Transverse colon (tissue), 4 donors: Measurements from ENCODE around the gene NCBP3. TPM values are rescaled to one million over a fixed set of nuclear protein-coding genes. Genes with fewer than 3 reads are reported as not detected.

Source experiments
- DNase-seq: peaks from one replicate; pipeline ENCODE4 v3.0.0-alpha.2; 2019
- H3K27ac ChIP-seq, 4 donors: fragments of 200-600 bp; sonication (generic); 2 replicates each; pipeline ENCODE4 v1.5.1; 2016 to 2018; ENCODE audit warnings: inconsistent platforms in 4 of 4
- H3K27me3 ChIP-seq: fragments of 200-600 bp; sonication (generic); 2 replicates; pipeline ENCODE4 v1.5.1; 2017; ENCODE audit warnings: inconsistent platforms
- H3K36me3 ChIP-seq, 4 donors: fragments of 200-600 bp; sonication (generic); 2 replicates each; pipeline ENCODE4 v1.5.1; 2017 to 2019; ENCODE audit warnings: inconsistent platforms in 4 of 4
- H3K4me1 ChIP-seq, 4 donors: fragments of 200-600 bp; sonication (generic); 2 replicates each; pipeline ENCODE4 v1.5.1; 2017 to 2020; ENCODE audit warnings: inconsistent platforms in 4 of 4
- H3K4me3 ChIP-seq, 4 donors: fragments of 200-600 bp; sonication (generic); 1 replicate in 1 of 4; 2 replicates in 3 of 4; pipeline versions ENCODE4 v1.5.1 to v1.6.1; 2017 to 2019; ENCODE audit warnings: inconsistent platforms in 4 of 4
- H3K9me3 ChIP-seq, 2 donors: fragments of 200-600 bp; sonication (generic); 2 replicates each; pipeline ENCODE4 v1.5.1; 2017 to 2019; ENCODE audit warnings: inconsistent platforms in 2 of 2
- CTCF ChIP-seq, 5 experiments: fragments of 200-600 bp in 3 of 5; fragments of 450-650 bp in 2 of 5; sonication (generic) in 3 of 5; IDR thresholded peaks; 1 replicate in 2 of 5; 2 replicates in 3 of 5; pipeline ENCODE4 v1.5.1; 2016 to 2017; ENCODE audit warnings: antibody characterized with exemption in 5 of 5, inconsistent platforms in 3 of 5, mild to moderate bottlenecking in 2 of 5, moderate library complexity in 1 of 5
- EP300 ChIP-seq: sonication (generic); formaldehyde crosslinking; IDR thresholded peaks from one replicate; pipeline ENCODE4 v1.6.1; 2017; ENCODE audit warnings: antibody characterized with exemption, low read depth
- POLR2A ChIP-seq: fragments of 450-650 bp; IDR thresholded peaks from one replicate; pipeline ENCODE4 v1.6.1; 2016; ENCODE audit warnings: antibody characterized with exemption, mild to moderate bottlenecking, moderate library complexity
- POLR2AphosphoS5 ChIP-seq, 3 donors: sonication (generic); formaldehyde crosslinking; IDR thresholded peaks; one replicate each; pipeline ENCODE4 v1.6.1; 2016; ENCODE audit warnings: antibody characterized with exemption in 3 of 3
- WGBS, 2 donors: methylation state at CpG; one replicate each; pipeline ENCODE4 v1.1.5; 2018; ENCODE audit warnings: low coverage in 1 of 2; 5-methylcytosine and 5-hydroxymethylcytosine counted together
- in situ Hi-C, 4 donors: fragments of 200-750 bp; cut with MboI; loops; one replicate each; pipeline versions ENCODE4 v1.15.0 to v1.15.1; 2017; ENCODE audit warnings: low sequenced_read_pairs in 3 of 4, low pct_ligation_motif_present in 1 of 4, low pct_unique_long_range_greater_than_20kb in 1 of 4
- intact Hi-C: fragments of 100-400 bp; cut with DNase I; formaldehyde crosslinking; loops from one replicate; pipeline ENCODE4 v1.15.1; 2023; ENCODE audit warnings: low total_unique reads
- total RNA-seq, 4 donors: library from RNA; depleted of rRNA; stranded (reverse); fragments of >200 nt; gene quantifications; one replicate each; pipeline ENCODE4 v1.1.0, GENCODE V29; 2016

Gene NCBP3
- total RNA-seq, 4 donors from 2014 or later, result 28.9 to 55.6 (median 45.8) TPM

GRCh38 chr17:3761036-3761917 is 84.8 kb downstream of the NCBP3 start:
- Histone ChIP-seq H3K27me3 (no peaks in the 10 kb centered on the region), H3K4me1 (peaks cover 0 to 2% (median 0%) of the 10 kb centered on the region in 4 donors), H3K9me3 (no peaks in the 10 kb centered on the region), H3K36me3 (no peaks in the 10 kb centered on the region), H3K27ac (no peak overlapping the region), H3K4me3 (no peak overlapping the region)
- in situ Hi-C loops (no loop called here), intact Hi-C loops (no loop called here)
- TF ChIP-seq CTCF (IDR thresholded peaks at IDR 0.05) (no peak), POLR2AphosphoS5 (IDR thresholded peaks at IDR 0.05) (no peak), POLR2A (no peak), EP300 (no peak)
- WGBS, 2 donors, result 68 to 89% methylated on average over 8 to 23 of the region's 23 CpGs
- no peak for DNase-seq

- in situ Hi-C loops (no loop called here), intact Hi-C loops (no loop called here)
- 85 to 100% methylated on average over 1 to 6 of the region's 6 CpGs for WGBS, 2 donors
- H3K4me3 ChIP-seq, result no peak overlapping the region
- TF ChIP-seq POLR2AphosphoS5 (IDR thresholded peaks at IDR 0.05) (no peak), CTCF (IDR thresholded peaks at IDR 0.05) (no peak), POLR2A (no peak), EP300 (no peak)
- no peaks in the 10 kb centered on the region for H3K36me3 ChIP-seq
- H3K27me3 ChIP-seq, result no peaks in the 10 kb centered on the region
- no peak for DNase-seq
- peaks cover 0 to 10% (median 2%) of the 10 kb centered on the region in 4 donors for H3K4me1 ChIP-seq
- no peak overlapping the region for H3K27ac ChIP-seq
- H3K9me3 ChIP-seq, result no peaks in the 10 kb centered on the region
Observed at GRCh38 chr17:3759597-3760216, 86.3 kb downstream of the NCBP3 start.

GRCh38 chr17:3755335-3756030 is 90.6 kb downstream of the NCBP3 start:
- intact Hi-C loops, result no loop called here
- peak overlapping the region; percentile 8 to 60 (median 33) for H3K4me3 ChIP-seq
- DNase-seq, result no peak
- in situ Hi-C loops, result no loop called here
- H3K27me3 ChIP-seq, result no peaks in the 10 kb centered on the region
- TF ChIP-seq CTCF (IDR thresholded peaks at IDR 0.05), result no peak
- H3K36me3 ChIP-seq, result no peaks in the 10 kb centered on the region
- peaks cover 0 to 10% (median 4%) of the 10 kb centered on the region in 4 donors for H3K4me1 ChIP-seq
- H3K27ac ChIP-seq, result peak overlapping the region; percentile 70 to 78 (median 74)
- 66 to 73% methylated on average over 2 to 14 of the region's 20 CpGs for WGBS, 2 donors
- H3K9me3 ChIP-seq, result no peaks in the 10 kb centered on the region
